A549 (cell line): ENCODE results near the gene BSND. TPM values are rescaled to one million over a fixed set of nuclear protein-coding genes. Genes with fewer than 3 reads are reported as not detected.

Experiments
- ATAC-seq, 2 experiments: fragments of 200-7000 bp in 1 of 2; fragments of >200 bp in 1 of 2; cut with Nextera tagmentation in 1 of 2; cut with Tn5 transposase in 1 of 2; 3 replicates each; pipeline versions ENCODE4 v1.8.0 to v1.9.1; 2018 to 2020; ENCODE audit warnings: mild to moderate bottlenecking in 1 of 2, moderate library complexity in 1 of 2
- CTCF ChIA-PET: fragments of 300-600 bp; sonication (Branson Sonifier 250); formaldehyde crosslinking; extraction: SDS; loops from one replicate; lab custom pipeline; 2021; ENCODE audit warnings: antibody characterized with exemption, inconsistent platforms; lab: Yijun Ruan, JAX
- POLR2A ChIA-PET: fragments of 350-600 bp; formaldehyde crosslinking; extraction: SDS; loops from one replicate; lab custom pipeline; 2021; ENCODE audit warnings: antibody characterized with exemption, inconsistent platforms; lab: Yijun Ruan, JAX
- DNase-seq, 2 experiments: peaks; one replicate each; pipeline versions ENCODE4 v3.0.0 to v3.0.0-alpha.2; 2011 to 2016; ENCODE audit warnings: low read depth in 1 of 2, low spot score in 1 of 2
- FAIRE-seq: peaks from 2 replicates; lab custom pipeline; 2011; peaks lifted over from hg19 to GRCh38; lab: Jason Lieb, UNC
- H3K27ac ChIP-seq, 2 experiments: fragments of >200 bp; sonication (Bioruptor Twin); formaldehyde crosslinking; 3 replicates each; pipeline ENCODE4 v1.5.1; 2016 to 2017
- H3K4me1 ChIP-seq: fragments of >200 bp; sonication (Bioruptor Twin); formaldehyde crosslinking; 3 replicates; pipeline ENCODE4 v1.6.1; 2016
- H3K4me2 ChIP-seq: fragments of >200 bp; sonication (Bioruptor Twin); formaldehyde crosslinking; 3 replicates; pipeline ENCODE4 v1.6.1; 2016
- H3K4me3 ChIP-seq: fragments of >200 bp; sonication (Bioruptor Twin); formaldehyde crosslinking; 3 replicates; pipeline ENCODE4 v1.5.1; 2016
- H3K9me3 ChIP-seq: fragments of >200 bp; sonication (Bioruptor Twin); formaldehyde crosslinking; 3 replicates; pipeline ENCODE4 v1.6.1; 2016
- ATOH8 ChIP-seq: fragments of 250-450 bp; sonication (Bioruptor Pico); IDR thresholded peaks from 2 replicates; pipeline ENCODE4 v1.5.0; 2020; ENCODE audit warnings: low read depth, mild to moderate bottlenecking, moderate library complexity
- BCL3 ChIP-seq: fragments of >200 bp; sonication (Bioruptor Twin); formaldehyde crosslinking; IDR thresholded peaks from 3 replicates; pipeline ENCODE4 v1.6.1; 2016
- CBX2 ChIP-seq: fragments of 200-600 bp; sonication (generic); IDR thresholded peaks from 2 replicates; pipeline ENCODE4 v1.6.1; 2016; ENCODE audit warnings: low read depth, mild to moderate bottlenecking, borderline replicate concordance
- CHD2 ChIP-seq: fragments of 150-350 bp; IDR thresholded peaks from 2 replicates; pipeline ENCODE4 v1.6.1; 2014; ENCODE audit warnings: low read length; ENCODE audit not compliant: partially characterized antibody
- CHD4 ChIP-seq: fragments of 200-600 bp; sonication (generic); IDR thresholded peaks from 2 replicates; pipeline ENCODE4 v1.6.1; 2016; ENCODE audit warnings: antibody characterized with exemption, mild to moderate bottlenecking, borderline replicate concordance
- E2F6 ChIP-seq: IDR thresholded peaks from 2 replicates; pipeline ENCODE4 v1.6.1; 2012; ENCODE audit warnings: low read depth, borderline replicate concordance
- EHMT2 ChIP-seq: fragments of 200-600 bp; sonication (generic); IDR thresholded peaks from 2 replicates; pipeline ENCODE4 v1.6.1; 2016; ENCODE audit warnings: antibody characterized with exemption, low read depth, mild to moderate bottlenecking, moderate library complexity
- EP300 ChIP-seq, 2 experiments: fragments of >200 bp; sonication (Bioruptor Twin); formaldehyde crosslinking; IDR thresholded peaks; 2 replicates in 1 of 2; 3 replicates in 1 of 2; pipeline ENCODE4 v1.6.1; 2016 to 2017
- ESRRA ChIP-seq: fragments of 150-350 bp; IDR thresholded peaks from 2 replicates; pipeline ENCODE4 v1.6.1; 2014; ENCODE audit warnings: mild to moderate bottlenecking, low read length, borderline replicate concordance
- HOXA7 ChIP-seq: fragments of 250-450 bp; sonication (Bioruptor Pico); IDR thresholded peaks from 2 replicates; pipeline ENCODE4 v1.5.0; 2020; ENCODE audit warnings: mild to moderate bottlenecking, moderate library complexity
- HOXB5 ChIP-seq: fragments of 250-450 bp; sonication (Bioruptor Pico); IDR thresholded peaks from 2 replicates; pipeline ENCODE4 v1.5.0; 2020; ENCODE audit warnings: mild to moderate bottlenecking, moderate library complexity
- KDM1A ChIP-seq: fragments of 200-600 bp; sonication (generic); IDR thresholded peaks from 2 replicates; pipeline ENCODE4 v1.6.1; 2016; ENCODE audit warnings: low read depth, mild to moderate bottlenecking
- KDM5A ChIP-seq: fragments of 200-600 bp; sonication (generic); IDR thresholded peaks from 2 replicates; pipeline ENCODE4 v1.6.1; 2016; ENCODE audit warnings: antibody characterized with exemption, mild to moderate bottlenecking
- MAFK ChIP-seq: fragments of 450-650 bp; IDR thresholded peaks from 2 replicates; pipeline ENCODE4 v1.6.1; 2014; ENCODE audit not compliant: partially characterized antibody
- MAZ ChIP-seq: fragments of 150-350 bp; IDR thresholded peaks from 2 replicates; pipeline ENCODE4 v1.6.1; 2014; ENCODE audit warnings: antibody characterized with exemption, low read depth, low read length, borderline replicate concordance
- MYC ChIP-seq: IDR thresholded peaks from 2 replicates; pipeline ENCODE4 v1.6.1; 2012; ENCODE audit warnings: mild to moderate bottlenecking, inconsistent platforms, low read length, improper control_type of control experiment, borderline replicate concordance
- NFE2L2 ChIP-seq: fragments of 150-350 bp; conservative IDR thresholded peaks from 2 replicates; pipeline ENCODE4 v1.6.1; 2014; ENCODE audit warnings: low read length
- NR3C1 ChIP-seq: fragments of >200 bp; sonication (Bioruptor Twin); formaldehyde crosslinking; IDR thresholded peaks from 3 replicates; pipeline ENCODE4 v1.6.1; 2017
- POLR2AphosphoS2 ChIP-seq: conservative IDR thresholded peaks from 2 replicates; pipeline ENCODE4 v1.6.1; 2012; ENCODE audit warnings: low read length, improper control_type of control experiment, inconsistent platforms
- RAD21 ChIP-seq, 2 experiments: fragments of >200 bp in 1 of 2; sonication (Bioruptor Twin) in 1 of 2; formaldehyde crosslinking in 1 of 2; IDR thresholded peaks in 1 of 2; conservative IDR thresholded peaks in 1 of 2; 2 replicates in 1 of 2; 3 replicates in 1 of 2; pipeline ENCODE4 v1.6.1; 2012 to 2018; ENCODE audit warnings: inconsistent platforms in 1 of 2
- REST ChIP-seq: fragments of 200-600 bp; sonication (generic); IDR thresholded peaks from 2 replicates; pipeline ENCODE4 v1.6.1; 2016; ENCODE audit warnings: antibody characterized with exemption, mild to moderate bottlenecking, moderate library complexity
- RNF2 ChIP-seq: fragments of 200-600 bp; sonication (generic); IDR thresholded peaks from 2 replicates; pipeline ENCODE4 v1.6.1; 2016; ENCODE audit warnings: low read depth, mild to moderate bottlenecking, antibody characterized with exemption, moderate library complexity, borderline replicate concordance
- SMC3 ChIP-seq: fragments of >200 bp; sonication (Bioruptor Twin); formaldehyde crosslinking; IDR thresholded peaks from 3 replicates; pipeline ENCODE4 v1.6.1; 2018; ENCODE audit warnings: inconsistent platforms
- SREBF2 ChIP-seq: fragments of 450-650 bp; IDR thresholded peaks from 2 replicates; pipeline ENCODE4 v1.6.1; 2014; ENCODE audit warnings: mild to moderate bottlenecking, moderate library complexity
- TFCP2L1 ChIP-seq: fragments of 250-450 bp; sonication (Bioruptor Pico); IDR thresholded peaks from 2 replicates; pipeline ENCODE4 v1.5.0; 2021; ENCODE audit warnings: mild to moderate bottlenecking
- USF2 ChIP-seq: fragments of 450-650 bp; IDR thresholded peaks from 2 replicates; pipeline ENCODE4 v1.6.1; 2014; ENCODE audit warnings: antibody characterized with exemption
- ZC3H11A ChIP-seq: fragments of 450-650 bp; IDR thresholded peaks from 2 replicates; pipeline ENCODE4 v1.6.1; 2014; ENCODE audit warnings: antibody characterized with exemption, mild to moderate bottlenecking
- ZFP36 ChIP-seq: fragments of 450-650 bp; IDR thresholded peaks from 2 replicates; pipeline ENCODE4 v1.6.1; 2014; ENCODE audit warnings: borderline replicate concordance; ENCODE audit not compliant: partially characterized antibody
- WGBS: methylation state at CpG from one replicate; pipeline ENCODE4 v1.1.6; 2017; ENCODE audit errors: missing lambda C conversion rate; 5-methylcytosine and 5-hydroxymethylcytosine counted together
- polyA plus RNA-seq, 4 experiments: library from polyadenylated mRNA; depleted of rRNA in 3 of 4; stranded (reverse); fragments of >200 nt; fragmentation: RNase III in 1 of 4; extraction: RNeasy Plus Mini Kit Qiagen cat#74134 plus additional on column Dnase treatment in 1 of 4; gene quantifications; 2 replicates in 3 of 4; 3 replicates in 1 of 4; pipeline ENCODE4 v1.2.3, GENCODE V29; 2011 to 2017

BSND gene
- polyA plus RNA-seq, 2 of the 4 experiments (the other 2 are of a cell fraction) = not detected

- no peak for ATAC-seq
- WGBS = 67% methylated on average over 6 of the region's 7 CpGs
- TF ChIP-seq ZFP36 (no peak), HOXA7 (no peak), SMC3 (no peak), TFCP2L1 (CRISPR knock-in tag) (no peak), ESRRA (no peak), MYC (no peak), MAZ (no peak), USF2 (no peak), KDM5A (no peak), HOXB5 (no peak), ZC3H11A (no peak), SREBF2 (no peak)
- ChIA-PET CTCF (interaction anchor here (0.9 to 20.8 kb wide), 8 partner anchors 9 to 38 kb away, joined by 3 to 451 read pairs (median 4); no protein-coding TSS in a partner anchor), POLR2A (no interaction called here)
- no peak for DNase-seq
- no peaks in the 10 kb centered on the region for H3K9me3 ChIP-seq
- H3K4me3 ChIP-seq = no peak overlapping the region
- no peak for FAIRE-seq
- no peak overlapping the region for H3K27ac ChIP-seq
- H3K4me1 ChIP-seq = 0 out of 3 replicates have a peak, but pooled peaks cover 2% of the 10 kb centered on the region
- H3K4me2 ChIP-seq = no peak overlapping the region
Observed at GRCh38 chr1:54984131-54984842, 14.4 kb upstream of the BSND start.

GRCh38 chr1:54985556-54985955 lies 13.2 kb upstream of the BSND start:
- CTCF ChIA-PET = interaction anchor here (1.3 to 20.8 kb wide), 5 partner anchors 9 to 40 kb away, joined by 4 to 451 read pairs (median 8); no protein-coding TSS in a partner anchor
- WGBS = 65% methylated on average over 5 of the region's 5 CpGs
- POLR2A ChIA-PET = no interaction called here

More at GRCh38 chr1:54985556-54985955, 13.2 kb upstream of the BSND start:
- ATAC-seq = no peak
- TF ChIP-seq ZFP36 (no peak), EP300 (IDR thresholded peaks at IDR 0.05) (no peak), NFE2L2 (no peak), MAFK (no peak), POLR2AphosphoS2 (no peak), CHD4 (no peak), KDM1A (no peak), NR3C1 (no peak), USF2 (no peak), REST (no peak), CHD2 (no peak), ESRRA (no peak), RAD21 (conservative IDR thresholded peaks at IDR 0.05 in 1 of 2, IDR thresholded peaks at IDR 0.05 in 1 of 2) (no peak), EHMT2 (no peak), RNF2 (no peak), MYC (no peak), BCL3 (no peak), ATOH8 (no peak), E2F6 (no peak), CBX2 (no peak)
- no peak for FAIRE-seq
- Histone ChIP-seq H3K4me2 (no peak overlapping the region), H3K27ac (no peak overlapping the region), H3K4me1 (no peaks in the 10 kb centered on the region), H3K4me3 (no peak overlapping the region), H3K9me3 (no peaks in the 10 kb centered on the region)
- DNase-seq = no peak
